GM10266 (cell line): Measurements from ENCODE around the gene NT5M.

Source experiments
- DNase-seq: peaks from one replicate; pipeline ENCODE4 v3.0.0; 2012; ENCODE audit errors: extremely low spot score
- TF ChIP-seq, protein P1 (sequence below): IDR thresholded peaks from 2 replicates; pipeline ENCODE4 v1.5.1; 2012; ENCODE audit warnings: mild to moderate bottlenecking, low read depth; ENCODE audit not compliant: control insufficient read depth, insufficient read depth; ENCODE audit errors: missing control alignments

Gene NT5M

GRCh38 chr17:17358060-17358751 is 55.0 kb downstream of the NT5M start:
- no peak for DNase-seq

DNA sequence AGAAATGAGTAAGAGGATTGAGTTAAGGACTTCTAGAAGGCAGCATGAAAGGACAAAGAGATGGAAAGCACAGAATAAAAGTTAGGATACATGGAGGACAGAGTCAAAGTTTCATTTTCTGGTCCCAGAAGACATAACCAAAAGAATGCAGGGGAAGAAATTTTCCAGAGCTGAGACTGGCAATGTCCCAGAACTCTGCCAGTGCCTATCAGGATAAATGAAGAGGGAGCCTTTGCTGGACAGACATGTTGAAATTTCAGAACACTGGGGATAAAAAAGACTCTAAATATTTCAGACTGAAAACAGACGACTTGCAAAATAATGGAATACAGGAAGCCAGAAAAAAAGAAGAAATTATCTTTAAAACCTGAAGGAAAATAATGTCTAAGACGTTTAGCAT is 55.7 kb downstream of the NT5M start:
- TF ChIP-seq, protein P1, sequence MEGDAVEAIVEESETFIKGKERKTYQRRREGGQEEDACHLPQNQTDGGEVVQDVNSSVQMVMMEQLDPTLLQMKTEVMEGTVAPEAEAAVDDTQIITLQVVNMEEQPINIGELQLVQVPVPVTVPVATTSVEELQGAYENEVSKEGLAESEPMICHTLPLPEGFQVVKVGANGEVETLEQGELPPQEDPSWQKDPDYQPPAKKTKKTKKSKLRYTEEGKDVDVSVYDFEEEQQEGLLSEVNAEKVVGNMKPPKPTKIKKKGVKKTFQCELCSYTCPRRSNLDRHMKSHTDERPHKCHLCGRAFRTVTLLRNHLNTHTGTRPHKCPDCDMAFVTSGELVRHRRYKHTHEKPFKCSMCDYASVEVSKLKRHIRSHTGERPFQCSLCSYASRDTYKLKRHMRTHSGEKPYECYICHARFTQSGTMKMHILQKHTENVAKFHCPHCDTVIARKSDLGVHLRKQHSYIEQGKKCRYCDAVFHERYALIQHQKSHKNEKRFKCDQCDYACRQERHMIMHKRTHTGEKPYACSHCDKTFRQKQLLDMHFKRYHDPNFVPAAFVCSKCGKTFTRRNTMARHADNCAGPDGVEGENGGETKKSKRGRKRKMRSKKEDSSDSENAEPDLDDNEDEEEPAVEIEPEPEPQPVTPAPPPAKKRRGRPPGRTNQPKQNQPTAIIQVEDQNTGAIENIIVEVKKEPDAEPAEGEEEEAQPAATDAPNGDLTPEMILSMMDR: no peak
- DNase-seq: no peak

More at GRCh38 chr17:17358060-17358751, 55.0 kb downstream of the NT5M start:
- TF ChIP-seq, protein P1: no peak

DNA sequence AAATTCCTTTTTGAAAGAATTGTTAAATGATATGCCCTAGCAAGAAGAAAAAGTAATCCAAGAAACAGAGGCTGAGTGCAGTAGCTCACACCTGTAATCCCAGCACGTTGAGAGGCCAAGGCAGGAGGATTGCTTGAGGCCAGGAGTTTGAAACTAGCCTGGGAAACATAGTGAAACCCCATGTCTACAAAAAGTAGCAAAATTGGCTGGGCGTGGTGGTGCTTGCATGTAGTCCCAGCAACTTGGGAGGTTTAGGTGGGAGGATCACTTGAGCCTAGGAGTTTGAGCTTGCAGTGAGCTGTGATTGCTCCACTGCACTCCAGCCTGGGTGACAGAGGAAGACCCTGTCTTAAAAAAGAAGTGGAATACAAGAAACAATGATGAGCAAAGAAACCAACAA is 56.1 kb downstream of the NT5M start:
- TF ChIP-seq, protein P1: no peak

DNA sequence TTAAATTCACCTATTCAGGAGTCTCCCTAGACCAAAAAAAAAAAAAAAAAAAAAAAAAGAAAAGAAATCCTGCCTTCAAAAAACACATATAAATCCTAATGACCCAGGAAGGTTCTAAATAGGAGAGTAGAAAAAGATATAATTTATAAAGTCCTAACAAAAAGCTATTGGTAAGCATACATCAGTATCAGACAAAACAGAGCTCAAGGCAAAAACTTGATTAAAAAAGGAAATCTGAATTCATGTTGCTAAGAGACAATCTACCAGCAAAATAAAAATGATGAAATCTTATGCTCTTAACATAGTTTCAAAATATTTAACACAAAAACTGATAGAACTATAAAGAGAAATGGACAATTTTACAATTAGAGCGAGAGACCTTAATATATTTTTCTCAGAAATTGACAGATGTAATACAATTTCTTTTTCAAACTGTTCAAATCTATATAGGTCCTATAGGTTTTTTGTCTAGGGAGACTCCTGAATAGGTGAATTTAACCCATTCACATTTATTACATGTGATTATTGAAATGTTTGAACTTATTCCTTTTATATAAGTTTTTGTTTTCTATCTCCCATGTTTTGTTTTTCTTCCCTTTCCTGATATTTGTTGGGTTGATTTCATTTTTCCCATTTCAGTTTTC is 57.0 kb downstream of the NT5M start:
- no peak for DNase-seq
- TF ChIP-seq, protein P1: no peak

More for the DNA sequence above, 56.1 kb downstream of the NT5M start:
- no peak for DNase-seq

GRCh38 chr17:17361543-17361866 is 58.3 kb downstream of the NT5M start:
- TF ChIP-seq, protein P1: no peak
- DNase-seq: no peak

GRCh38 chr17:17361867-17362539 is 58.8 kb downstream of the NT5M start:
- TF ChIP-seq, protein P1: no peak
- DNase-seq: no peak

GRCh38 chr17:17362540-17362930 is 59.4 kb downstream of the NT5M start:
- TF ChIP-seq, protein P1: no peak

More at GRCh38 chr17:17362540-17362930, 59.4 kb downstream of the NT5M start:
- DNase-seq: no peak
